ENCODE data around the gene RNF217. TPM values are rescaled to one million over a fixed set of nuclear protein-coding genes. Genes with fewer than 3 reads are reported as not detected.

Gene RNF217
- total and polyA plus RNA-seq, 2 of the 8 experiments (the other 6 are each of a cell fraction or from before 2014, with no cell fraction given) = 2.0 to 8.9 TPM

GRCh38 chr6:125048274-125048673, 86.0 kb downstream of the RNF217 start (continued):
- TF ChIP-seq EGR1 (IDR thresholded peaks at IDR 0.05; ENCODE audit: borderline replicate concordance, low read depth, low read length) = no peak
- TF ChIP-seq SUZ12 (IDR thresholded peaks at IDR 0.05; ENCODE audit: low read length) = no peak
- no peak for TF ChIP-seq YY1 (IDR thresholded peaks at IDR 0.05; ENCODE audit: low read depth, low read length)
- no peak for TF ChIP-seq RNF2 (IDR thresholded peaks at IDR 0.05; ENCODE audit: borderline replicate concordance, low read depth, low read length, missing control alignments, poor library complexity, severe bottlenecking)
- TF ChIP-seq TBP (IDR thresholded peaks at IDR 0.05; ENCODE audit: low read depth, low read length) = no peak
- TF ChIP-seq TEAD4 (IDR thresholded peaks at IDR 0.05; ENCODE audit: low read depth, low read length) = no peak
- TF ChIP-seq JUND (IDR thresholded peaks at IDR 0.05; ENCODE audit: low read length) = no peak
- TF ChIP-seq BACH1 (IDR thresholded peaks at IDR 0.05; ENCODE audit: low read length) = no peak
- no peak for TF ChIP-seq SAP30 (IDR thresholded peaks at IDR 0.05; ENCODE audit: insufficient read depth, insufficient replicate concordance, low read length)

Data from H1 (cell line).